GM12874 (cell line): ENCODE data around the gene BFSP2.

Experiments used
- CTCF ChIP-seq: IDR thresholded peaks from 2 replicates; pipeline ENCODE4 v1.5.1; 2011; ENCODE audit warnings: low read depth, mild to moderate bottlenecking, control low read depth, low read length, moderate library complexity; ENCODE audit not compliant: insufficient read depth

BFSP2 gene

GRCh38 chr3:133448478-133449122, 48.7 kb downstream of the BFSP2 start:
- TF ChIP-seq CTCF: no peak

GRCh38 chr3:133451309-133451708, 51.5 kb downstream of the BFSP2 start:
- TF ChIP-seq CTCF: no peak

GRCh38 chr3:133452641-133453319, 52.9 kb downstream of the BFSP2 start:
- no peak for TF ChIP-seq CTCF

- TF ChIP-seq CTCF: no peak
Measured at GRCh38 chr3:133453383-133453782, 53.5 kb downstream of the BFSP2 start.

GRCh38 chr3:133455281-133455680, 55.4 kb downstream of the BFSP2 start:
- TF ChIP-seq CTCF: no peak

- no peak for TF ChIP-seq CTCF
Measured at GRCh38 chr3:133455960-133456359, 56.1 kb downstream of the BFSP2 start.

GRCh38 chr3:133457025-133457424, 57.2 kb downstream of the BFSP2 start:
- TF ChIP-seq CTCF: no peak
